IMR-90 (cell line): ENCODE data around the gene LCNL1. TPM values are rescaled to one million over a fixed set of nuclear protein-coding genes. Genes with fewer than 3 reads are reported as not detected.

Source experiments
- ATAC-seq: fragments of 200-7000 bp; cut with Tn5 transposase; 2 replicates; pipeline ENCODE4 v1.9.1; 2020; ENCODE audit warnings: low read depth, mild to moderate bottlenecking, moderate library complexity
- BruUV-seq: library from RNA; stranded (reverse); fragments of 400-500 nt; replicated peaks from 2 replicates; lab custom pipeline; 2021; lab: Mats Ljungman, UMichigan
- CTCF ChIA-PET: fragments of 300-600 bp; formaldehyde crosslinking; extraction: SDS; loops from one replicate; lab custom pipeline; 2021; ENCODE audit warnings: antibody characterized with exemption; lab: Yijun Ruan, JAX
- POLR2A ChIA-PET: fragments of 300-600 bp; sonication (Branson Sonifier 250); formaldehyde crosslinking; loops from one replicate; lab custom pipeline; 2022; ENCODE audit warnings: antibody characterized with exemption; ENCODE audit not compliant: unreplicated experiment; lab: Charles Lee
- DNase-seq: peaks from one replicate; pipeline ENCODE4 v3.0.0; 2013
- H2AFZ ChIP-seq: replicated peaks from 2 replicates; pipeline ENCODE3; 2013; ENCODE audit warnings: low read length, mild to moderate bottlenecking; ENCODE audit not compliant: poor library complexity
- H2AK5ac ChIP-seq: 2 replicates; pipeline ENCODE4 v1.6.1; 2013; ENCODE audit warnings: low read depth, low read length, inconsistent platforms
- H2AK9ac ChIP-seq: replicated peaks from 2 replicates; pipeline ENCODE3; 2013; ENCODE audit warnings: mild to moderate bottlenecking, low read depth, low read length, moderate library complexity; ENCODE audit not compliant: poor library complexity
- H2BK120ac ChIP-seq: 2 replicates; pipeline ENCODE4 v1.6.1; 2013; ENCODE audit warnings: low read depth, low read length, inconsistent platforms
- H2BK15ac ChIP-seq: 3 replicates; pipeline ENCODE4 v1.6.1; 2013; ENCODE audit warnings: low read depth, low read length, inconsistent platforms
- H2BK20ac ChIP-seq: 2 replicates; pipeline ENCODE4 v1.6.1; 2013; ENCODE audit warnings: low read depth, mild to moderate bottlenecking, inconsistent platforms, low read length, moderate library complexity
- H2BK5ac ChIP-seq: 2 replicates; pipeline ENCODE4 v1.6.1; 2013; ENCODE audit warnings: mild to moderate bottlenecking, low read depth, low read length, inconsistent platforms; ENCODE audit not compliant: poor library complexity, severe bottlenecking
- H3K14ac ChIP-seq: replicated peaks from 2 replicates; pipeline ENCODE4 v1.6.1; 2013; ENCODE audit warnings: low read depth, low read length, inconsistent platforms
- H3K18ac ChIP-seq: 2 replicates; pipeline ENCODE4 v1.6.1; 2013; ENCODE audit warnings: low read depth, low read length, control low read depth
- H3K23ac ChIP-seq: 2 replicates; pipeline ENCODE4 v1.6.1; 2013; ENCODE audit warnings: low read depth, low read length, inconsistent platforms
- H3K27ac ChIP-seq: 2 replicates; pipeline ENCODE4 v1.5.1; 2013; ENCODE audit warnings: mild to moderate bottlenecking, control low read depth, low read length; ENCODE audit not compliant: insufficient read depth
- H3K27me3 ChIP-seq: 2 replicates; pipeline ENCODE4 v1.6.1; 2013; ENCODE audit warnings: low read length; ENCODE audit not compliant: control insufficient read depth, insufficient read depth
- H3K36me3 ChIP-seq: 2 replicates; pipeline ENCODE4 v1.6.1; 2013; ENCODE audit warnings: low read length, mixed read lengths; ENCODE audit not compliant: control insufficient read depth, insufficient read depth
- H3K4ac ChIP-seq: 2 replicates; pipeline ENCODE4 v1.6.1; 2013; ENCODE audit warnings: low read depth, low read length, inconsistent platforms
- H3K4me1 ChIP-seq: 2 replicates; pipeline ENCODE4 v1.6.1; 2013; ENCODE audit warnings: low read length, mixed read lengths; ENCODE audit not compliant: control insufficient read depth, insufficient read depth
- H3K4me2 ChIP-seq: 2 replicates; pipeline ENCODE4 v1.6.1; 2013; ENCODE audit warnings: low read depth, mild to moderate bottlenecking, control low read depth, low read length, moderate library complexity
- H3K4me3 ChIP-seq: 2 replicates; pipeline ENCODE4 v1.5.1; 2013; ENCODE audit warnings: low read depth, mild to moderate bottlenecking, control low read depth, low read length, moderate library complexity; ENCODE audit not compliant: insufficient read depth
- H3K56ac ChIP-seq: 2 replicates; pipeline ENCODE4 v1.6.1; 2013; ENCODE audit warnings: low read length, inconsistent platforms; ENCODE audit not compliant: insufficient read depth; ENCODE audit errors: extremely low read depth
- H3K79me1 ChIP-seq, 2 experiments: 2 replicates each; pipeline ENCODE4 v1.6.1; 2013; ENCODE audit warnings: low read length in 2 of 2, inconsistent platforms in 1 of 2, low read depth in 1 of 2
- H3K9ac ChIP-seq: 2 replicates; pipeline ENCODE4 v1.6.1; 2013; ENCODE audit warnings: low read depth, low read length, control low read depth
- H3K9me1 ChIP-seq: 2 replicates; pipeline ENCODE4 v1.6.1; 2013; ENCODE audit warnings: low read length, inconsistent platforms; ENCODE audit not compliant: insufficient read depth
- H3K9me3 ChIP-seq: 2 replicates; pipeline ENCODE4 v1.6.1; 2013; ENCODE audit warnings: low read length; ENCODE audit not compliant: control insufficient read depth, insufficient read depth
- H4K20me1 ChIP-seq: 2 replicates; pipeline ENCODE4 v1.6.1; 2013; ENCODE audit warnings: low read length, inconsistent platforms; ENCODE audit not compliant: insufficient read depth
- H4K5ac ChIP-seq: 2 replicates; pipeline ENCODE4 v1.6.1; 2013; ENCODE audit warnings: mild to moderate bottlenecking, low read depth, low read length, control low read depth
- H4K8ac ChIP-seq, 2 experiments: 2 replicates each; pipeline ENCODE4 v1.6.1; 2013; ENCODE audit warnings: low read depth in 2 of 2, low read length in 2 of 2, control low read depth in 1 of 2, inconsistent platforms in 1 of 2
- H4K91ac ChIP-seq: 2 replicates; pipeline ENCODE4 v1.6.1; 2013; ENCODE audit warnings: low read depth, low read length, inconsistent platforms; ENCODE audit not compliant: insufficient read depth
- CEBPB ChIP-seq: IDR thresholded peaks from 2 replicates; pipeline ENCODE4 v1.6.1; 2012; ENCODE audit warnings: low read depth, low read length, improper control_type of control experiment
- NFE2L2 ChIP-seq: fragments of 150-350 bp; IDR thresholded peaks from 2 replicates; pipeline ENCODE4 v1.6.1; 2016; ENCODE audit warnings: low read depth, mild to moderate bottlenecking, low read length
- RAD21 ChIP-seq: IDR thresholded peaks from 2 replicates; pipeline ENCODE4 v1.6.1; 2012; ENCODE audit warnings: low read length, improper control_type of control experiment
- RCOR1 ChIP-seq: IDR thresholded peaks from 2 replicates; pipeline ENCODE4 v1.6.1; 2012; ENCODE audit warnings: mild to moderate bottlenecking, low read length, improper control_type of control experiment; ENCODE audit not compliant: insufficient replicate concordance
- RFX5 ChIP-seq: IDR thresholded peaks from 2 replicates; pipeline ENCODE4 v1.8.0; 2012; ENCODE audit warnings: low read depth, mild to moderate bottlenecking, low read length, moderate library complexity
- WGBS, 2 experiments: methylation state at CpG; one replicate each; pipeline versions ENCODE4 v1.1.5 to v1.1.7; 2013; ENCODE audit warnings: missing lambda C conversion rate in 2 of 2; ENCODE audit not compliant: insufficient read length in 1 of 2; ENCODE audit errors: extremely low coverage in 2 of 2; 5-methylcytosine and 5-hydroxymethylcytosine counted together
- dilution Hi-C: fragments of 300-500 bp; cut with HindIII; formaldehyde crosslinking; loops from one replicate; pipeline ENCODE4 v1.14.3; 2018; ENCODE audit warnings: low sequenced_read_pairs; ENCODE audit not compliant: unreplicated experiment
- in situ Hi-C: fragments of 300-500 bp; cut with MboI; formaldehyde crosslinking; loops from 3 replicates; pipeline ENCODE4 v1.14.3; 2019; ENCODE audit warnings: low sequenced_read_pairs, inconsistent platforms, mixed read lengths
- intact Hi-C: fragments of 100-400 bp; cut with micrococcal nuclease; formaldehyde crosslinking; loops from 2 replicates; pipeline ENCODE4 v1.10.0; 2022
- polyA plus RNA-seq, 3 experiments: library from polyadenylated mRNA; depleted of rRNA; stranded (reverse); fragments of >200 nt; gene quantifications; 2 replicates each; pipeline ENCODE4 v1.2.3, GENCODE V29; 2012; ENCODE audit warnings: low replicate concordance in 1 of 3
- total RNA-seq: library from RNA; depleted of rRNA; stranded (reverse); fragments of >200 nt; gene quantifications from 2 replicates; pipeline ENCODE4 v1.2.3, GENCODE V29; 2012
- TF ChIP-seq, protein P1 (sequence below): conservative IDR thresholded peaks from 2 replicates; pipeline ENCODE4 v1.5.1; 2012; ENCODE audit warnings: mild to moderate bottlenecking, low read depth, low read length, improper control_type of control experiment
- TF ChIP-seq, protein P2 (sequence below): fragments of 150-350 bp; IDR thresholded peaks from 2 replicates; pipeline ENCODE4 v1.6.1; 2016; ENCODE audit warnings: low read depth, mild to moderate bottlenecking, low read length, moderate library complexity, borderline replicate concordance

Gene LCNL1
- total and polyA plus RNA-seq, 2 of the 4 experiments (the other 2 are of a cell fraction) = 0.15 TPM; not detected in 1

DNA sequence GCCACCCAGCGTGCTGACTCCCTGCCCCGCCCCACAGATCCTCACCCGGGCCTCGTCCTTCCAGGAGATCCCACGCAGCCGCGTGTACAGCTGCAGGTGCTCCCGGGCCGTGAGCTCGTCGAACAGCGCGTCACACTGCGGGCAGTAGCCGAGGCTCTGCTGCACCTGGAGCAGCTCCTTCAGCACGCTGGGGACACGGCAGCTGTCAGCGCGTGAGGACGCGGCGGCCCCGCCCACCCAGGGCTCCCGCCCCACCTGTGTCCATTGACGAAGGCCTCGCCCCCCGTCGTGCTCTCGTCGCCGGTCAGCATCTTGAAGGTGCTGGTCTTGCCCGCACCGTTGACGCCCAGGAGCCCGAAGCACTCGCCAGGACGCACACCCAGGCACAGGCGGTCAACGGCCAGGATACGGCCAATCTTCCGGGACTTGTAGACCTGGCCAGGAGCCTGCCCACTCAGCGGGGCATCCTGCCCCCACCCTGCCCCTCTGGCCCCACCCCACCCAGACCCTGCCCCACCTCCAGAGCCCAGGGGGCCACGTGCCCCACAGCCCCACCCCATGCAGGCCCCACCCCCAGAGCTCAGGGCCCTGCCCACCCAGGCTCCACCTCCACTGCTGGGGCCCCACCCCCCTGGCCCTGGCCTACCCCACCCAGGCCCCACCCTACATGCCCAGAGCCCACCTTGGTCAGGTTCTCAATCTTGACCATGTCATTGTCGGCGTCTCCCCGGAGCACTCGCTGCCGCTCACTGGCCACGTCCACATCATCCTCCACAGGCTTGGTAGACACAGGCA, 27.3 kb downstream of the LCNL1 start:
- no peak overlapping the region for H3K9ac ChIP-seq
- H3K4me2 ChIP-seq = no peak overlapping the region
- no peaks in the 10 kb centered on the region for H3K9me3 ChIP-seq
- WGBS, 2 experiments = 95% methylated on average over 33 of the region's 49 CpGs; no CpG with 5 or more reads in 1 of the 2 experiments
- H4K20me1 ChIP-seq = peaks cover 8% of the 10 kb centered on the region
- H3K14ac ChIP-seq = no peak overlapping the region
- no peak overlapping the region for H3K4me3 ChIP-seq
- ChIA-PET POLR2A (no interaction called here), CTCF (no interaction called here)
- no peak overlapping the region for H2BK5ac ChIP-seq
- H4K8ac ChIP-seq = no peak overlapping the region
- peaks cover 5% of the 10 kb centered on the region; the same call in 1 of the 2 replicates for H3K9me1 ChIP-seq
- H3K23ac ChIP-seq = no peak overlapping the region
- DNase-seq = no peak
- peaks cover 11% of the 10 kb centered on the region for H3K4me1 ChIP-seq
- no peak overlapping the region for H2BK20ac ChIP-seq
- peaks cover 28% of the 10 kb centered on the region for H3K36me3 ChIP-seq
- no peak overlapping the region for H3K18ac ChIP-seq
- no peak overlapping the region for H4K5ac ChIP-seq
- H2BK15ac ChIP-seq = no peak overlapping the region
- H3K27me3 ChIP-seq = no peaks in the 10 kb centered on the region
- no peak overlapping the region for H2AK5ac ChIP-seq
- TF ChIP-seq RFX5 = no peak
- TF ChIP-seq, protein P1, sequence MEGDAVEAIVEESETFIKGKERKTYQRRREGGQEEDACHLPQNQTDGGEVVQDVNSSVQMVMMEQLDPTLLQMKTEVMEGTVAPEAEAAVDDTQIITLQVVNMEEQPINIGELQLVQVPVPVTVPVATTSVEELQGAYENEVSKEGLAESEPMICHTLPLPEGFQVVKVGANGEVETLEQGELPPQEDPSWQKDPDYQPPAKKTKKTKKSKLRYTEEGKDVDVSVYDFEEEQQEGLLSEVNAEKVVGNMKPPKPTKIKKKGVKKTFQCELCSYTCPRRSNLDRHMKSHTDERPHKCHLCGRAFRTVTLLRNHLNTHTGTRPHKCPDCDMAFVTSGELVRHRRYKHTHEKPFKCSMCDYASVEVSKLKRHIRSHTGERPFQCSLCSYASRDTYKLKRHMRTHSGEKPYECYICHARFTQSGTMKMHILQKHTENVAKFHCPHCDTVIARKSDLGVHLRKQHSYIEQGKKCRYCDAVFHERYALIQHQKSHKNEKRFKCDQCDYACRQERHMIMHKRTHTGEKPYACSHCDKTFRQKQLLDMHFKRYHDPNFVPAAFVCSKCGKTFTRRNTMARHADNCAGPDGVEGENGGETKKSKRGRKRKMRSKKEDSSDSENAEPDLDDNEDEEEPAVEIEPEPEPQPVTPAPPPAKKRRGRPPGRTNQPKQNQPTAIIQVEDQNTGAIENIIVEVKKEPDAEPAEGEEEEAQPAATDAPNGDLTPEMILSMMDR = no peak
- TF ChIP-seq RCOR1 = no peak
- TF ChIP-seq, protein P2, sequence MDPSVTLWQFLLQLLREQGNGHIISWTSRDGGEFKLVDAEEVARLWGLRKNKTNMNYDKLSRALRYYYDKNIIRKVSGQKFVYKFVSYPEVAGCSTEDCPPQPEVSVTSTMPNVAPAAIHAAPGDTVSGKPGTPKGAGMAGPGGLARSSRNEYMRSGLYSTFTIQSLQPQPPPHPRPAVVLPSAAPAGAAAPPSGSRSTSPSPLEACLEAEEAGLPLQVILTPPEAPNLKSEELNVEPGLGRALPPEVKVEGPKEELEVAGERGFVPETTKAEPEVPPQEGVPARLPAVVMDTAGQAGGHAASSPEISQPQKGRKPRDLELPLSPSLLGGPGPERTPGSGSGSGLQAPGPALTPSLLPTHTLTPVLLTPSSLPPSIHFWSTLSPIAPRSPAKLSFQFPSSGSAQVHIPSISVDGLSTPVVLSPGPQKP = no peak
- TF ChIP-seq NFE2L2 = no peak
- TF ChIP-seq RAD21 = no peak
- TF ChIP-seq CEBPB = no peak
- no peak overlapping the region for H2BK120ac ChIP-seq
- no TSS peak for BruUV-seq
- in situ Hi-C loops = no loop called here
- H3K79me1 ChIP-seq = no peaks in the 10 kb centered on the region
- no peak overlapping the region for H3K27ac ChIP-seq
- H4K91ac ChIP-seq = no peak overlapping the region
- H2AK9ac ChIP-seq = no peak overlapping the region
- ATAC-seq = no peak
- H3K56ac ChIP-seq = no peak overlapping the region
- H3K4ac ChIP-seq = no peak overlapping the region
- intact Hi-C loops = no loop called here
- dilution Hi-C loops = no loop called here
- H2AFZ ChIP-seq = no peak overlapping the region
